ENCODE results near the gene VANGL2.

GRCh38 chr1:160399544-160400222 is 681 bp upstream of the VANGL2 start:
- TF ChIP-seq CTCF (IDR thresholded peaks at IDR 0.05) (no peak), POLR2A (IDR thresholded peaks at IDR 0.05) (no peak), EP300 (IDR thresholded peaks at IDR 0.05; ENCODE audit: low read depth) (no peak)

All from transverse colon (tissue), 3 donors.